HG02623 (cell line): ENCODE measurements around the gene STARD3.

Source experiments
- ATAC-seq: cut with Tn5 transposase; IDR thresholded peaks from one replicate; pipeline ENCODE4 v1.9.1; 2021; ENCODE audit warnings: moderate library complexity; ENCODE audit not compliant: unreplicated experiment

Gene STARD3

GRCh38 chr17:39618956-39619785, 17.8 kb upstream of the STARD3 start:
- ATAC-seq: no peak

- ATAC-seq: no peak
Observed at GRCh38 chr17:39619786-39620101, 17.2 kb upstream of the STARD3 start.

- no peak for ATAC-seq
Observed at GRCh38 chr17:39621523-39622379, 15.2 kb upstream of the STARD3 start.

- ATAC-seq: no peak
Observed at GRCh38 chr17:39622380-39623006, 14.5 kb upstream of the STARD3 start.

- ATAC-seq: no peak
Observed at GRCh38 chr17:39623356-39623950, 13.5 kb upstream of the STARD3 start.

- no peak for ATAC-seq
Observed at GRCh38 chr17:39624313-39624712, 12.6 kb upstream of the STARD3 start.

GRCh38 chr17:39625198-39625785, 11.7 kb upstream of the STARD3 start:
- ATAC-seq: no peak

GRCh38 chr17:39626171-39627046, 10.5 kb upstream of the STARD3 start, which contains the start of gene PPP1R1B:
Gene PPP1R1B, plus strand, starts transcription at chr17:39626952. Its CDS starts 441 bp downstream, at chr17:39627393.
- no peak for ATAC-seq

- ATAC-seq: no peak
Observed at GRCh38 chr17:39627047-39627711, 9.8 kb upstream of the STARD3 start.

GRCh38 chr17:39627712-39628516, 9.0 kb upstream of the STARD3 start:
- no peak for ATAC-seq

- ATAC-seq: no peak
Observed at GRCh38 chr17:39628655-39629493, 8.1 kb upstream of the STARD3 start.

GRCh38 chr17:39629494-39629880, 7.5 kb upstream of the STARD3 start:
- ATAC-seq: no peak

- ATAC-seq: no peak
Observed at GRCh38 chr17:39629898-39630297, 7.0 kb upstream of the STARD3 start.

- ATAC-seq: no peak
Observed at GRCh38 chr17:39631403-39631802, 5.5 kb upstream of the STARD3 start.

- ATAC-seq: no peak
Observed at GRCh38 chr17:39632153-39632941, 4.6 kb upstream of the STARD3 start.

GRCh38 chr17:39633570-39634183, 3.3 kb upstream of the STARD3 start:
- no peak for ATAC-seq
